HepG2 (cell line): ENCODE measurements around the gene FBXW12. TPM values are rescaled to one million over a fixed set of nuclear protein-coding genes. Genes with fewer than 3 reads are reported as not detected.

Experiments used
- CEBPB ChIP-seq: IDR thresholded peaks from 2 replicates; pipeline ENCODE4 v1.6.1; 2011; ENCODE audit warnings: low read depth, low read length, improper control_type of control experiment, borderline replicate concordance
- CTCF ChIP-seq: sonication (generic); formaldehyde crosslinking; IDR thresholded peaks from 2 replicates; pipeline ENCODE4 v1.5.0; 2020; ENCODE audit warnings: mild to moderate bottlenecking, missing genetic modification reagents, moderate library complexity
- HNF4A ChIP-seq: sonication (generic); formaldehyde crosslinking; IDR thresholded peaks from 2 replicates; pipeline ENCODE4 v1.4.0; 2020; ENCODE audit warnings: missing genetic modification reagents
- IRF1 ChIP-seq: sonication (generic); formaldehyde crosslinking; IDR thresholded peaks from 2 replicates; pipeline ENCODE4 v1.4.0; 2020; ENCODE audit warnings: low read depth, mild to moderate bottlenecking, missing genetic modification reagents
- MAX ChIP-seq: IDR thresholded peaks from 2 replicates; pipeline ENCODE4 v1.6.1; 2012; ENCODE audit warnings: inconsistent platforms
- MBD4 ChIP-seq: IDR thresholded peaks from 2 replicates; pipeline ENCODE4 v1.6.1; 2012; ENCODE audit warnings: low read length, inconsistent platforms, borderline replicate concordance
- MED8 ChIP-seq: sonication (generic); formaldehyde crosslinking; IDR thresholded peaks from 2 replicates; pipeline ENCODE4 v1.8.1; 2023; ENCODE audit warnings: mild to moderate bottlenecking, missing genetic modification reagents; ENCODE audit not compliant: insufficient replicate concordance
- MXD3 ChIP-seq: IDR thresholded peaks from 2 replicates; pipeline ENCODE4 v1.6.1; 2016; ENCODE audit warnings: mild to moderate bottlenecking, missing biosample characterization, missing genetic modification reagents
- RFX5 ChIP-seq: IDR thresholded peaks from 2 replicates; pipeline ENCODE4 v1.6.1; 2011; ENCODE audit warnings: low read depth, low read length, improper control_type of control experiment
- SRSF1 ChIP-seq: fragments of 200-400 bp; formaldehyde crosslinking; optimal IDR thresholded peaks from 2 replicates; pipeline ENCODE3; 2017; ENCODE audit warnings: mild to moderate bottlenecking, low read depth, low read length, moderate library complexity
- ZBTB21 ChIP-seq: sonication (generic); formaldehyde crosslinking; IDR thresholded peaks from 2 replicates; pipeline ENCODE4 v1.4.0; 2020; ENCODE audit warnings: missing genetic modification reagents
- ZNF513 ChIP-seq: sonication (generic); formaldehyde crosslinking; conservative IDR thresholded peaks from 2 replicates; pipeline ENCODE4 v1.5.0; 2020; ENCODE audit warnings: missing genetic modification reagents
- ZNF607 ChIP-seq: sonication (generic); formaldehyde crosslinking; IDR thresholded peaks from 2 replicates; pipeline ENCODE4 v1.5.1; 2020; ENCODE audit warnings: missing genetic modification reagents, mild to moderate bottlenecking, borderline replicate concordance
- ZNF615 ChIP-seq: sonication (generic); formaldehyde crosslinking; IDR thresholded peaks from 2 replicates; pipeline ENCODE4 v1.5.0; 2020; ENCODE audit warnings: mild to moderate bottlenecking, missing genetic modification reagents, borderline replicate concordance
- ZNF616 ChIP-seq: sonication (generic); formaldehyde crosslinking; IDR thresholded peaks from 2 replicates; pipeline ENCODE4 v1.5.0; 2020; ENCODE audit warnings: low read depth, mild to moderate bottlenecking, missing genetic modification reagents
- ZNF639 ChIP-seq: conservative IDR thresholded peaks from 2 replicates; pipeline ENCODE4 v1.6.1; 2018; ENCODE audit warnings: missing genetic modification reagents
- ZNF687 ChIP-seq: sonication (generic); formaldehyde crosslinking; IDR thresholded peaks from 2 replicates; pipeline ENCODE4 v1.5.1; 2020; ENCODE audit warnings: mild to moderate bottlenecking, missing genetic modification reagents, moderate library complexity
- ZNF768 ChIP-seq: sonication (generic); formaldehyde crosslinking; IDR thresholded peaks from 2 replicates; pipeline ENCODE4 v1.4.0; 2020; ENCODE audit warnings: missing genetic modification reagents
- polyA plus RNA-seq, 8 experiments: library from polyadenylated mRNA; depleted of rRNA in 3 of 8; stranded (reverse) in 7 of 8; unstranded in 1 of 8; fragments of >200 nt; fragmentation: Illumina TruSeq in 4 of 8; extraction: Trizol in 4 of 8; gene quantifications; 2 replicates each; pipeline versions ENCODE4 v1.2.1 to v1.2.3, GENCODE V29; 2011 to 2016; ENCODE audit warnings: low read depth in 4 of 8, missing spikeins in 1 of 8, mixed read lengths in 1 of 8; ENCODE audit not compliant: insufficient read depth in 1 of 8
- total RNA-seq, 5 experiments: library from RNA; depleted of rRNA; stranded (reverse); fragments of >200 nt; fragmentation: Illumina TruSeq; extraction: Trizol; gene quantifications; 2 replicates each; pipeline ENCODE4 v1.2.3, GENCODE V29; 2016; ENCODE audit warnings: low read depth in 1 of 5

FBXW12 gene
- total and polyA plus RNA-seq, 2 of the 13 experiments (the other 11 are each of a cell fraction or from before 2014, with no cell fraction given) = not detected

DNA sequence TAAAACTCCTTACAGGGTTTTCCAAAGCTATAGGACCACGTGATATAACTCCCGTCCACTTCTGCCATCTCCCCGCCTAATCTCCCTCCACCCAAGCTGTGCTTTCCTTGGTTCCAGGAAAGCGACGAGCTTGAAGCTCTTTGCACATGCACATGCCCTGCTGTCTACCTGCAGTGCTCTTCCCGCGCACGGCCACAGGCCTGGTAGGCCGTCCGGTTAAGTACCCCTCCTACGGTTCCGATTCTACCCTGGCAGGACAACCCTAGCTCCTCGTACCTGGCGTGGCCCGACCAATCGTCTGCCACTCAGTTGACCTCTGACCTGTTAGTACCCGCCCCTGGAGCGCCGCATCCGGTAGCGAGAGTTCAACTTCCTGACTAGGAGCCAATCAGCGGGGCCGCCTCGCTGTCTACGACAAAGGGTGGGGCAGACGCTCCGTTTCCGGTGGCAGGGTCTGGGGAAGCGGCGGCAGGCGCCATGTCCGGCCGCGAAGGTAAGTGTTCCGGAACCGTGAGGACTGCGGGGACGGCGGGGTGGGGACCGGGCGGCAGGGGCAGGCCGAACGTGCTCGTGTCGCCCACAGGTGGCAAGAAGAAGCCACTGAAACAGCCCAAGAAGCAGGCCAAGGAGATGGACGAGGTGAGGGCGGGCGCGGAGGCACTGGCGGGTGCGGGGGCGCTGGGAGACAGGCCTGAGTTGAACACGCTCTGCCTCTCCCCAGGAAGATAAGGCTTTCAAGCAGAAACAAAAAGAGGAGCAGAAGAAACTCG lies 68.0 kb downstream of the FBXW12 start, which contains the start of the genes CCDC51 and TMA7 (continued):
- TF ChIP-seq ZNF687 (CRISPR knock-in tag) = peak; percentile 98
- no peak for TF ChIP-seq ZNF513
- peak; percentile 41; the same call in 1 of the 2 replicates for TF ChIP-seq RFX5
- no peak for TF ChIP-seq HNF4A (CRISPR knock-in tag)
- peak; percentile 19; the same call in 1 of the 2 replicates for TF ChIP-seq CTCF (CRISPR knock-in tag)
- TF ChIP-seq ZNF639 (CRISPR knock-in tag) = peak; percentile 36
- TF ChIP-seq SRSF1 = peak; percentile 82
- TF ChIP-seq MED8 (CRISPR knock-in tag) = peak; percentile 79
- TF ChIP-seq ZNF768 (CRISPR knock-in tag) = 0 out of 2 replicates have a peak, but pooled peaks have one; percentile 32
- peak; percentile 88 for TF ChIP-seq ZNF607 (CRISPR knock-in tag)
- TF ChIP-seq CEBPB = no peak
- no peak for TF ChIP-seq IRF1
- no peak for TF ChIP-seq ZNF615
- peak; percentile 89 for TF ChIP-seq MXD3 (CRISPR knock-in tag)
- peak; percentile 96 for TF ChIP-seq MAX
- TF ChIP-seq ZNF616 (CRISPR knock-in tag) = peak; percentile 88
- TF ChIP-seq MBD4 = no peak
- 0 out of 2 replicates have a peak, but pooled peaks have one; percentile 31 for TF ChIP-seq ZBTB21 (CRISPR knock-in tag)
